H9 (cell line): ENCODE results near the gene NFXL1. TPM values are rescaled to one million over a fixed set of nuclear protein-coding genes. Genes with fewer than 3 reads are reported as not detected.

Experiments used
- DNase-seq: peaks from one replicate; pipeline ENCODE4 v3.0.0-alpha.2; 2017
- H2AFZ ChIP-seq: one replicate; pipeline ENCODE4 v1.6.1; 2013; ENCODE audit warnings: mild to moderate bottlenecking, low read length, control low read depth, moderate library complexity
- H2AK5ac ChIP-seq: 2 replicates; pipeline ENCODE4 v1.6.1; 2013; ENCODE audit warnings: low read length, control low read depth, mixed read lengths; ENCODE audit not compliant: insufficient read length
- H2BK120ac ChIP-seq: one replicate; pipeline ENCODE4 v1.6.1; 2013; ENCODE audit warnings: low read depth, mild to moderate bottlenecking, low read length, control low read depth, inconsistent platforms; ENCODE audit not compliant: poor library complexity, severe bottlenecking
- H2BK12ac ChIP-seq: 2 replicates; pipeline ENCODE4 v1.6.1; 2013; ENCODE audit warnings: low read length, control low read depth, mixed read lengths, low read depth; ENCODE audit not compliant: insufficient read length
- H2BK15ac ChIP-seq: 2 replicates; pipeline ENCODE4 v1.6.1; 2013; ENCODE audit warnings: low read depth, low read length, control low read depth
- H2BK20ac ChIP-seq: one replicate; pipeline ENCODE4 v1.6.1; 2013; ENCODE audit warnings: low read depth, mild to moderate bottlenecking, low read length, control low read depth, inconsistent platforms; ENCODE audit not compliant: poor library complexity, severe bottlenecking
- H2BK5ac ChIP-seq: 2 replicates; pipeline ENCODE4 v1.6.1; 2013; ENCODE audit warnings: low read length, control low read depth, mixed read lengths; ENCODE audit not compliant: insufficient read length
- H3K14ac ChIP-seq: 2 replicates; pipeline ENCODE4 v1.6.1; 2013; ENCODE audit warnings: low read length, control low read depth; ENCODE audit not compliant: insufficient read depth
- H3K18ac ChIP-seq: 2 replicates; pipeline ENCODE4 v1.6.1; 2013; ENCODE audit warnings: low read depth, mild to moderate bottlenecking, mixed read lengths, low read length, control low read depth; ENCODE audit not compliant: insufficient read length
- H3K23ac ChIP-seq: 2 replicates; pipeline ENCODE4 v1.6.1; 2013; ENCODE audit warnings: low read length, control low read depth, mixed read lengths, low read depth; ENCODE audit not compliant: insufficient read length
- H3K23me2 ChIP-seq: 2 replicates; pipeline ENCODE4 v1.6.1; 2013; ENCODE audit warnings: low read depth, mild to moderate bottlenecking, mixed read lengths, low read length, control low read depth; ENCODE audit not compliant: insufficient read length, poor library complexity, severe bottlenecking
- H3K27ac ChIP-seq: 2 replicates; pipeline ENCODE4 v1.5.1; 2013; ENCODE audit warnings: low read length, control low read depth, mixed read lengths, low read depth; ENCODE audit not compliant: insufficient read length
- H3K27me3 ChIP-seq: 2 replicates; pipeline ENCODE4 v1.6.1; 2013; ENCODE audit warnings: low read length, control low read depth, inconsistent platforms; ENCODE audit not compliant: insufficient read depth
- H3K4ac ChIP-seq: 2 replicates; pipeline ENCODE4 v1.6.1; 2013; ENCODE audit warnings: low read depth, mild to moderate bottlenecking, control low read depth, inconsistent platforms, low read length, moderate library complexity
- H3K4me1 ChIP-seq: 2 replicates; pipeline ENCODE4 v1.6.1; 2013; ENCODE audit warnings: low read length, control low read depth, inconsistent platforms; ENCODE audit not compliant: insufficient read depth
- H3K4me2 ChIP-seq: 2 replicates; pipeline ENCODE4 v1.6.1; 2013; ENCODE audit warnings: low read length, control low read depth, mixed read lengths; ENCODE audit not compliant: insufficient read length, insufficient read depth
- H3K56ac ChIP-seq: 2 replicates; pipeline ENCODE4 v1.6.1; 2013; ENCODE audit warnings: low read depth, mild to moderate bottlenecking, mixed read lengths, low read length, control low read depth; ENCODE audit not compliant: insufficient read length
- H3K79me1 ChIP-seq: 2 replicates; pipeline ENCODE4 v1.6.1; 2013; ENCODE audit warnings: low read depth, mild to moderate bottlenecking, moderate library complexity, low read length, control low read depth, inconsistent platforms; ENCODE audit not compliant: insufficient read depth, poor library complexity, severe bottlenecking
- H3K79me2 ChIP-seq: 2 replicates; pipeline ENCODE4 v1.6.1; 2013; ENCODE audit warnings: low read length, control low read depth, inconsistent platforms; ENCODE audit not compliant: insufficient read depth
- H3K9ac ChIP-seq: 2 replicates; pipeline ENCODE4 v1.6.1; 2013; ENCODE audit warnings: low read length, control low read depth, mixed read lengths; ENCODE audit not compliant: insufficient read length; ENCODE audit errors: extremely low read depth
- H3K9me3 ChIP-seq: one replicate; pipeline ENCODE4 v1.6.1; 2013; ENCODE audit warnings: low read depth, low read length, inconsistent platforms; ENCODE audit not compliant: control insufficient read depth
- H3T11ph ChIP-seq: one replicate; pipeline ENCODE4 v1.6.1; 2013; ENCODE audit warnings: mild to moderate bottlenecking, low read length, control low read depth, inconsistent platforms
- H4K20me1 ChIP-seq: one replicate; pipeline ENCODE4 v1.6.1; 2013; ENCODE audit not compliant: control insufficient read depth, insufficient read length, insufficient read depth
- H4K5ac ChIP-seq: 2 replicates; pipeline ENCODE4 v1.6.1; 2013; ENCODE audit warnings: low read depth, mild to moderate bottlenecking, mixed read lengths, low read length, control low read depth; ENCODE audit not compliant: insufficient read length
- H4K8ac ChIP-seq: replicated peaks from 2 replicates; pipeline ENCODE4 v1.6.1; 2013; ENCODE audit warnings: low read length, control low read depth, mixed read lengths, low read depth; ENCODE audit not compliant: insufficient read length
- H4K91ac ChIP-seq: 2 replicates; pipeline ENCODE4 v1.6.1; 2013; ENCODE audit warnings: low read depth, mild to moderate bottlenecking, moderate library complexity, mixed read lengths, low read length, control low read depth; ENCODE audit not compliant: insufficient read length
- H3K27ac Mint-ChIP-seq, 3 experiments: 2 replicates in 2 of 3; 3 replicates in 1 of 3; pipeline ENCODE4 v1.8.0; 2020 to 2021; ENCODE audit warnings: mixed read lengths in 3 of 3, mild to moderate bottlenecking in 1 of 3, moderate library complexity in 1 of 3
- H3K27me3 Mint-ChIP-seq: 2 replicates; pipeline ENCODE4 v1.8.0; 2021; ENCODE audit warnings: low read depth, mild to moderate bottlenecking, moderate library complexity, mixed read lengths
- H3K36me3 Mint-ChIP-seq, 3 experiments: 2 replicates in 2 of 3; 3 replicates in 1 of 3; pipeline ENCODE4 v1.8.0; 2020 to 2021; ENCODE audit warnings: low read depth in 3 of 3, mixed read lengths in 3 of 3; ENCODE audit not compliant: insufficient read depth in 1 of 3
- H3K4me1 Mint-ChIP-seq, 2 experiments: 2 replicates each; pipeline ENCODE4 v1.8.0; 2020; ENCODE audit warnings: mixed read lengths in 2 of 2
- H3K4me3 Mint-ChIP-seq, 2 experiments: 2 replicates in 1 of 2; 3 replicates in 1 of 2; pipeline ENCODE4 v1.8.0; 2020 to 2021; ENCODE audit warnings: mild to moderate bottlenecking in 2 of 2, mixed read lengths in 2 of 2, moderate library complexity in 1 of 2
- H3K9me3 Mint-ChIP-seq, 2 experiments: 2 replicates in 1 of 2; 3 replicates in 1 of 2; pipeline ENCODE4 v1.8.0; 2020; ENCODE audit warnings: mild to moderate bottlenecking in 2 of 2, mixed read lengths in 2 of 2, moderate library complexity in 1 of 2
- CTCF ChIP-seq: fragments of 200-600 bp; sonication (generic); conservative IDR thresholded peaks from 3 replicates; pipeline ENCODE4 v1.8.0; 2021; ENCODE audit warnings: antibody characterized with exemption, mild to moderate bottlenecking
- WGBS: extraction: QIAGEN DNeasy Blood & Tissue Kit; methylation state at CpG from one replicate; pipeline ENCODE4 v1.1.7; 2013; ENCODE audit warnings: missing lambda C conversion rate, low lambda C conversion rate, mixed read lengths; ENCODE audit not compliant: insufficient read length; ENCODE audit errors: extremely low coverage; 5-methylcytosine and 5-hydroxymethylcytosine counted together
- total RNA-seq: library from RNA; stranded (reverse); gene quantifications from 2 replicates; pipeline ENCODE4 v1.2.1, GENCODE V29; 2021

Gene NFXL1
- total RNA-seq, 1 experiment from 2014 or later = 33.8 TPM

GRCh38 chr4:47830265-47831025 lies 83.9 kb downstream of the NFXL1 start:
- Histone ChIP-seq H2AK5ac (no peak overlapping the region), H2BK120ac (no peak overlapping the region), H3K9me3 (no peaks in the 10 kb centered on the region), H3K9ac (no peak overlapping the region), H2BK5ac (no peak overlapping the region), H3K4ac (no peak overlapping the region), H3K23me2 (no peaks in the 10 kb centered on the region), H3K56ac (no peak overlapping the region), H3K79me1 (no peaks in the 10 kb centered on the region), H3K14ac (no peak overlapping the region), H2BK15ac (no peak overlapping the region), H3K27ac (no peak overlapping the region), H3K18ac (no peak overlapping the region), H2BK20ac (no peak overlapping the region), H4K91ac (no peak overlapping the region), H2BK12ac (no peak overlapping the region), H3K4me1 (no peaks in the 10 kb centered on the region; the same call in 1 of the 2 replicates), H2AFZ (no peak overlapping the region), H4K20me1 (no peaks in the 10 kb centered on the region), H3K23ac (no peak overlapping the region), H3T11ph (no peak overlapping the region), H4K8ac (no peak overlapping the region), H3K79me2 (no peaks in the 10 kb centered on the region), H3K4me2 (no peak overlapping the region), H3K27me3 (no peaks in the 10 kb centered on the region), H4K5ac (no peak overlapping the region)
- no peak overlapping the region for H3K27ac Mint-ChIP-seq
- H3K36me3 Mint-ChIP-seq = peaks cover 0 to 14% (median 0%) of the 10 kb centered on the region in 3 experiments; a peak in 4 of 7 replicates
- WGBS = no CpG with 5 or more reads among the region's 3 CpGs
- peaks cover 10 to 13% of the 10 kb centered on the region in 2 experiments for H3K9me3 Mint-ChIP-seq
- H3K4me3 Mint-ChIP-seq = no peak overlapping the region
- H3K4me1 Mint-ChIP-seq = peaks cover 3% of the 10 kb centered on the region in 2 experiments; a peak in 3 of 4 replicates
- no peaks in the 10 kb centered on the region for H3K27me3 Mint-ChIP-seq
- TF ChIP-seq CTCF = no peak
- DNase-seq = no peak
